Measurements from ENCODE around the gene SLC35F3.

GRCh38 chr1:234297668-234298067 is 393.2 kb downstream of the SLC35F3 start:
- TF ChIP-seq CTCF (IDR thresholded peaks at IDR 0.05; ENCODE audit: low read depth, low read length) (no peak), POLR2A (IDR thresholded peaks at IDR 0.05; ENCODE audit: extremely low read depth, insufficient read length) (no peak)

Data from NB4 (cell line).